Liver (tissue), 3 donors: ENCODE results near the gene DNAH6.

Experiments used
- ATF3 ChIP-seq: IDR thresholded peaks from 2 replicates; pipeline ENCODE4 v1.6.1; 2016; ENCODE audit warnings: antibody characterized with exemption
- CTCF ChIP-seq: fragments of 150-350 bp; IDR thresholded peaks from 2 replicates; pipeline ENCODE4 v1.5.1; 2017; ENCODE audit warnings: improper control_type of control experiment, low read depth, low read length; ENCODE audit not compliant: missing input control
- FOXA1 ChIP-seq: IDR thresholded peaks from 2 replicates; pipeline ENCODE4 v1.6.1; 2016; ENCODE audit warnings: antibody characterized with exemption
- GABPA ChIP-seq, 2 donors: IDR thresholded peaks in 1 of 2; conservative IDR thresholded peaks in 1 of 2; 2 replicates each; pipeline ENCODE4 v1.6.1; 2016; ENCODE audit warnings: antibody characterized with exemption in 2 of 2, mild to moderate bottlenecking in 1 of 2, moderate library complexity in 1 of 2
- HNF4A ChIP-seq, 2 donors: conservative IDR thresholded peaks; 2 replicates each; pipeline ENCODE4 v1.6.1; 2016; ENCODE audit warnings: antibody characterized with exemption in 2 of 2, mild to moderate bottlenecking in 2 of 2
- JUND ChIP-seq, 2 donors: IDR thresholded peaks; 2 replicates each; pipeline ENCODE4 v1.6.1; 2016; ENCODE audit warnings: antibody characterized with exemption in 2 of 2
- MAX ChIP-seq: IDR thresholded peaks from 2 replicates; pipeline ENCODE4 v1.6.1; 2016; ENCODE audit warnings: antibody characterized with exemption
- RAD21 ChIP-seq, 2 donors: IDR thresholded peaks; 2 replicates each; pipeline ENCODE4 v1.6.1; 2016; ENCODE audit warnings: antibody characterized with exemption in 2 of 2, mild to moderate bottlenecking in 2 of 2
- SP1 ChIP-seq: IDR thresholded peaks from 2 replicates; pipeline ENCODE4 v1.6.1; 2018; ENCODE audit warnings: antibody characterized with exemption, mild to moderate bottlenecking
- TAF1 ChIP-seq: conservative IDR thresholded peaks from 2 replicates; pipeline ENCODE4 v1.6.1; 2016; ENCODE audit warnings: antibody characterized with exemption, mild to moderate bottlenecking
- YY1 ChIP-seq: IDR thresholded peaks from 2 replicates; pipeline ENCODE4 v1.6.1; 2016; ENCODE audit warnings: antibody characterized with exemption, mild to moderate bottlenecking
- ZBTB33 ChIP-seq: IDR thresholded peaks from 2 replicates; pipeline ENCODE4 v1.6.1; 2016; ENCODE audit warnings: antibody characterized with exemption
- TF ChIP-seq, protein P1 (sequence below): IDR thresholded peaks from 2 replicates; pipeline ENCODE4 v1.6.1; 2016; ENCODE audit warnings: antibody characterized with exemption, mild to moderate bottlenecking
- donor health status: healthy.
- donor health status: healthy.

DNA sequence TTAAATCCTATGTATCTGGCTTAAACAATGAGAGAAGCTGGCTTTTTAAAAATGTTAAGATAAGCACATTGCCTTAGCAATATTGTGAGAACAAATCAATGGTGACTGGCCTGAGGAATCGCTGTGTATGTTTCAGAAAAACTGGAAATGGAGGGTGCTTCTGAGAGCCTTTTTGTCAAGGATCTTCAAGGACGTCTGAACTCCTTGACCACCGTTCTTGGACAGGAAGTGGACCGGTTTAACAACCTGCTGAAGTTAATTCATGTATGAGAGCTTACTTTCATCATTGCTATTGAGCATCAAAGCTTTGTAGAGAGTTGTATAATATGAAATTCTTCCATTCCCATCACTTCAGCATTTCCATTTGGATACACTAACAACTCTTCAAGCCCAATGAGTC is 292.0 kb downstream of the DNAH6 start:
- TF ChIP-seq HNF4A (conservative IDR thresholded peaks at IDR 0.05): no peak
- no peak for TF ChIP-seq FOXA1
- no peak for TF ChIP-seq CTCF
- TF ChIP-seq, protein P1, sequence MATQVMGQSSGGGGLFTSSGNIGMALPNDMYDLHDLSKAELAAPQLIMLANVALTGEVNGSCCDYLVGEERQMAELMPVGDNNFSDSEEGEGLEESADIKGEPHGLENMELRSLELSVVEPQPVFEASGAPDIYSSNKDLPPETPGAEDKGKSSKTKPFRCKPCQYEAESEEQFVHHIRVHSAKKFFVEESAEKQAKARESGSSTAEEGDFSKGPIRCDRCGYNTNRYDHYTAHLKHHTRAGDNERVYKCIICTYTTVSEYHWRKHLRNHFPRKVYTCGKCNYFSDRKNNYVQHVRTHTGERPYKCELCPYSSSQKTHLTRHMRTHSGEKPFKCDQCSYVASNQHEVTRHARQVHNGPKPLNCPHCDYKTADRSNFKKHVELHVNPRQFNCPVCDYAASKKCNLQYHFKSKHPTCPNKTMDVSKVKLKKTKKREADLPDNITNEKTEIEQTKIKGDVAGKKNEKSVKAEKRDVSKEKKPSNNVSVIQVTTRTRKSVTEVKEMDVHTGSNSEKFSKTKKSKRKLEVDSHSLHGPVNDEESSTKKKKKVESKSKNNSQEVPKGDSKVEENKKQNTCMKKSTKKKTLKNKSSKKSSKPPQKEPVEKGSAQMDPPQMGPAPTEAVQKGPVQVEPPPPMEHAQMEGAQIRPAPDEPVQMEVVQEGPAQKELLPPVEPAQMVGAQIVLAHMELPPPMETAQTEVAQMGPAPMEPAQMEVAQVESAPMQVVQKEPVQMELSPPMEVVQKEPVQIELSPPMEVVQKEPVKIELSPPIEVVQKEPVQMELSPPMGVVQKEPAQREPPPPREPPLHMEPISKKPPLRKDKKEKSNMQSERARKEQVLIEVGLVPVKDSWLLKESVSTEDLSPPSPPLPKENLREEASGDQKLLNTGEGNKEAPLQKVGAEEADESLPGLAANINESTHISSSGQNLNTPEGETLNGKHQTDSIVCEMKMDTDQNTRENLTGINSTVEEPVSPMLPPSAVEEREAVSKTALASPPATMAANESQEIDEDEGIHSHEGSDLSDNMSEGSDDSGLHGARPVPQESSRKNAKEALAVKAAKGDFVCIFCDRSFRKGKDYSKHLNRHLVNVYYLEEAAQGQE: no peak
- TF ChIP-seq JUND (IDR thresholded peaks at IDR 0.05): no peak
- no peak for TF ChIP-seq GABPA (IDR thresholded peaks at IDR 0.05 in 1 of 2, conservative IDR thresholded peaks at IDR 0.05 in 1 of 2)
- no peak for TF ChIP-seq TAF1
- no peak for TF ChIP-seq MAX
- TF ChIP-seq ATF3: no peak
- no peak for TF ChIP-seq SP1
- no peak for TF ChIP-seq ZBTB33
- no peak for TF ChIP-seq YY1
- no peak for TF ChIP-seq RAD21 (IDR thresholded peaks at IDR 0.05)
